GM12873 (cell line): ENCODE results near the gene GNAT2.

Experiments used
- TF ChIP-seq, protein P1 (sequence below): IDR thresholded peaks from 2 replicates; pipeline ENCODE4 v1.5.1; 2012; ENCODE audit warnings: low read depth, mild to moderate bottlenecking, moderate library complexity, low read length, control low read depth; ENCODE audit not compliant: insufficient read depth; ENCODE audit errors: missing control alignments

Gene GNAT2

DNA sequence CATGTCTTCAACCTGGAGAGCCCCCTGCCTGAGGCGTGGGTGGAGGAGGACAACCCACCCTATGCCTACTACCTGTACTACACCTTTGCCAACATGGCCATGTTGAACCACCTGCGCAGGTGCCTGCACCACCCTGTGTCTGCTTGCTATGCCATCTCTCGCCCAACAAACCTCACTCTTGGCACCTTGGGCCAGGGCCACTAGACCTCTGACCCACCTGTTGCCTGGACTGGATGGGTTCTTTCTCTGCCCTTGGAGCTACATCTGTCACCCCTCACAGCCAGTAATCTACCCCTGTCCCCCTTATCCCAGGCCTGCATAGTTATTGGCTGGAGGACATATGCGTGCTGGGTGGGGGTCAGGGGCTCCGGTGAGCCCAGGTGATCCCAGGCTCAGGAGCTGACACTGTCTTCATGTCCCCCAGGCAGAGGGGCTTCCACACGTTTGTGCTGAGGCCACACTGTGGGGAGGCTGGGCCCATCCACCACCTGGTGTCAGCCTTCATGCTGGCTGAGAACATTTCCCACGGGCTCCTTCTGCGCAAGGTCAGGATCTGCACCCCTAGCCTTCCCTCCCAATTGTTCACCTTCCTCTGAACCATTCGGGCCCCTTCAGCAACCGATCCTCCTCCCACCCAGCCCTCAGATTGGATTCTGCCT, 10.1 kb upstream of the GNAT2 start:
- TF ChIP-seq, protein P1, sequence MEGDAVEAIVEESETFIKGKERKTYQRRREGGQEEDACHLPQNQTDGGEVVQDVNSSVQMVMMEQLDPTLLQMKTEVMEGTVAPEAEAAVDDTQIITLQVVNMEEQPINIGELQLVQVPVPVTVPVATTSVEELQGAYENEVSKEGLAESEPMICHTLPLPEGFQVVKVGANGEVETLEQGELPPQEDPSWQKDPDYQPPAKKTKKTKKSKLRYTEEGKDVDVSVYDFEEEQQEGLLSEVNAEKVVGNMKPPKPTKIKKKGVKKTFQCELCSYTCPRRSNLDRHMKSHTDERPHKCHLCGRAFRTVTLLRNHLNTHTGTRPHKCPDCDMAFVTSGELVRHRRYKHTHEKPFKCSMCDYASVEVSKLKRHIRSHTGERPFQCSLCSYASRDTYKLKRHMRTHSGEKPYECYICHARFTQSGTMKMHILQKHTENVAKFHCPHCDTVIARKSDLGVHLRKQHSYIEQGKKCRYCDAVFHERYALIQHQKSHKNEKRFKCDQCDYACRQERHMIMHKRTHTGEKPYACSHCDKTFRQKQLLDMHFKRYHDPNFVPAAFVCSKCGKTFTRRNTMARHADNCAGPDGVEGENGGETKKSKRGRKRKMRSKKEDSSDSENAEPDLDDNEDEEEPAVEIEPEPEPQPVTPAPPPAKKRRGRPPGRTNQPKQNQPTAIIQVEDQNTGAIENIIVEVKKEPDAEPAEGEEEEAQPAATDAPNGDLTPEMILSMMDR: no peak

- TF ChIP-seq, protein P1: no peak
Observed at GRCh38 chr1:109628540-109629321, 9.3 kb upstream of the GNAT2 start.

DNA sequence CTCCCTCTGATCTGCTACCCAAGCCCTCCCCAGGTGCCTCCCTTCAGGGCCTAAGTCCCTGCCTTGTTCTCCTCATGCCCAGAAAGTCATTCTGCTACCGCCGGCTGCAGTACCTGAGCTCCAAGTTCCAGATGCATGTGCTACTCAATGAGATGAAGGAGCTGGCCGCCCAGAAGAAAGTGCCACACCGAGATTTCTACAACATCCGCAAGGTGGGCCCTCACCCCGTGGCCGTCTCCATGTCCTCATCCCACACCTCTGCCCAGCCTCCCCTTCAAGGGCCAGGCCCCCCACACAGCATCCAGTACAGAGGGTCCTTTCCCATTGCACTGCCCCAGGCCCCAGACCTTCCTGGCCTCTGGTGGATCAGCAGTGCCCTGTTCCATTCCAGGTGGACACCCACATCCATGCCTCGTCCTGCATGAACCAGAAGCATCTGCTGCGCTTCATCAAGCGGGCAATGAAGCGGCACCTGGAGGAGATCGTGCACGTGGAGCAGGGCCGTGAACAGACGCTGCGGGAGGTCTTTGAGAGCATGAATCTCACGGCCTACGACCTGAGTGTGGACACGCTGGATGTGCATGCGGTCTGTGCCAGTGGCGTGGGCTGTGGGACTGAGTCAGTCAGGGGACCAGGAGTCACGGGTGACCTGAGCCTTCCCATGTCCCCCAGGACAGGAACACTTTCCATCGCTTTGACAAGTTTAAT, 8.4 kb upstream of the GNAT2 start:
- TF ChIP-seq, protein P1: no peak

- TF ChIP-seq, protein P1: no peak
Observed at GRCh38 chr1:109626682-109627408, 7.4 kb upstream of the GNAT2 start.

DNA sequence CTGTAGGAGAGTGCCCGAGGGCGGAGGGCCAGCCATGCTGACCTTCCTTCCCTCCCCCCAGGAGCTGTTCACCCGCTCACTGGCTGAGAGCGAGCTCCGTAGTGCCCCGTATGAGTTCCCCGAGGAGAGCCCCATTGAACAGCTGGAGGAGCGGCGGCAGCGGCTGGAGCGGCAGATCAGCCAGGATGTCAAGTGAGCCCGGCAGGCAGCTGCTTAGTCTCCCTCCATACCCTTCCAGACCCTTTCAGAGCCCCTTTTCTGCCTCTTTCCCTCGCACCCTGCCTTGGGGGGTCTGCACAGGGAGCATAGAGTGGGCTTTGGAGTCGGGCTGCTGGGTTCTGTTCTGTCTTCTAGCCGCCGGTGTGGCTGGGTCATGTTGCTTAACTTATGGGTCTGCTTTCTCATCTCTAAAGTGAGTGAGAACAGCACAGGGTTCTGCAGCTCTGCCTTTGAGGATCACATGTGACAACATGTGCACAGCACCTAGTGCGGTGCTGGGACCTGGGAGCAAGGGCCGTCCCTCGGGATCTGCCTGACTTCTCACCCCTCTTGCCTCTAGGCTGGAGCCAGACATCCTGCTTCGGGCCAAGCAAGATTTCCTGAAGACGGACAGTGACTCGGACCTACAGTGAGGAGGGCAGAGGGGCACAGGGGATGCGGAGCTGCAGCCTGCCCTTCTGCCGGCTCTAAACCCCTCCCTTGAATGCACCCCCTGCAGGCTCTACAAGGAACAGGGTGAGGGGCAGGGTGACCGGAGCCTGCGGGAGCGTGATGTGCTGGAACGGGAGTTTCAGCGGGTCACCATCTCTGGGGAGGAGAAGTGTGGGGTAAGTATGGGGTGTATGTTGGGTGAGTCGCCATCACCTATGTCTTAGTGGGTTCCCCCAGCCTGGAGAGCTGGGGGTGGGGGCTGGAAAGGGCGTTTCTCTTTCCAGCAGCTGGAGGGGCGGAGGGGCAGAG, 6.5 kb upstream of the GNAT2 start:
- TF ChIP-seq, protein P1: no peak

DNA sequence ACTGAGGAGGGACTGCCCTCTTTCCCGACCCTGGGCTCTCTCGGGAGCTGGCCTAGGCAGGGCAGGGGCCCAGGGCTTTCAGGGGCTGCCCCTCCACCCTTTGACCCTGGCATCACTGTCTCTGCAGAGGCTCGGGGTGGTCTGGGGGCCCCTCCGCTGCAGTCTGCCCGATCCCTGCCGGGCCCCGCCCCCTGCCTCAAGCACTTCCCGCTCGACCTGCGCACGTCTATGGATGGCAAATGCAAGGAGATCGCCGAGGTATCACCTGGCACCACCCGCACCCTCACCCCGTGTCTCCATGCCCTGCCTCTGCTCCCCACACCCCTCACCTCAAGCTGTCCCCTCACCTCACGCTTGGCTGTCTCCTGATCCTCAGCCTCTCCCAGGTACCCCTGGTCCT, 5.8 kb upstream of the GNAT2 start:
- TF ChIP-seq, protein P1: no peak
